GM21619 (cell line): ENCODE results near the gene CHST3.

Source experiments
- ATAC-seq: cut with Tn5 transposase; IDR thresholded peaks from one replicate; pipeline ENCODE4 v1.9.1; 2021; ENCODE audit not compliant: unreplicated experiment

The CHST3 gene

DNA sequence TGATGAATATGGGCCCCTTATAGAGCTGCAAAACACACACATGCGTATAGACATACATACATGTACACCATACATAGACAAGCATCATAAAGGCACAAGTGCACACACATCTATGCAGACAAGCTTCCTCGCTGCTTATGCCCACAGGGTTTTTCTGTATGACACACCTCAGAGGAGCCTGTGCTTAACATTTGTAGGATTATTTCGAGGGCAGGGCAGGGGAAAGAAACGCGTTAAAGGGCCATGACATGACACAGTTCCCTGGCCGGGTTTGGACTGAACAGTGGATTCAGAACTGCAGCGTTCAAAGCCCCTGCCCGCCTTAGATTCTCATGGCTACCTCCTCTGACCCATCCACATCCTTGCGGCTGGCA is 44.8 kb downstream of the CHST3 start:
- ATAC-seq: no peak

DNA sequence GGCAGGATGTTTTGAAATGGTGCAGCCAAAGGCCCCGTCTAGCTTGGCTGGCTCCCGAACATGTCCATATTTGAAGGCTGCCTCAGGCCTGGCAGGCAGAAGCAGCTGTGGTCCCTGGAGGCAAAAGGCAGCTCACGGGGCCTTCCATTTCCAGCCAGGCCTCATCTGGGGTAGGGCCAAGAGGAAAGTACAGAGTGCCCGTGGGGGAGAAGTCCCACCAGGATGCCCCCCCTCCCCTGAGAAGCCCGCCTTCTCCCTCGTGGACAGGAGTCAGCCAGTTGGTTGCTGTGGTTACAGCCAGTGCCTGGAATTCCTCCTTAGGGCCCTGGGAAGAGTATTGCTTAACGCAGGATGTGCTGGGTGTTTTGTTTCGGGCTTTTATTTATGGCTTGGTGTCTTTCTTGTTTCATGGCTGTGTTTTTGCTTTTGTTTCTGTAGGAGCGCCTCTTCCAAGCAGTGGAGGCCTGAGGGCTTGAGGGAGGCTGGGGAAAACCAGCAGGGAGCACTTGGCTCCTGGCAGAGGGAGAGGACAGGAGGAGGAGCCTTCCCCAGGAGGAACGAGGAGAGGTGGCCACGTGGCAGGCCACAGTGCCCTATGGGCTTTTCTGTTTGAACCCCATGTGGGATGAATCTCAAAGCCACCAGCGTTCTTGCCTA is 45.4 kb downstream of the CHST3 start:
- no peak for ATAC-seq

- ATAC-seq: no peak
These were observed 46.2 kb downstream of the CHST3 start for GRCh38 chr10:72010234-72010973.

- no peak for ATAC-seq
These were observed 46.8 kb downstream of the CHST3 start for GRCh38 chr10:72011016-72011415.

DNA sequence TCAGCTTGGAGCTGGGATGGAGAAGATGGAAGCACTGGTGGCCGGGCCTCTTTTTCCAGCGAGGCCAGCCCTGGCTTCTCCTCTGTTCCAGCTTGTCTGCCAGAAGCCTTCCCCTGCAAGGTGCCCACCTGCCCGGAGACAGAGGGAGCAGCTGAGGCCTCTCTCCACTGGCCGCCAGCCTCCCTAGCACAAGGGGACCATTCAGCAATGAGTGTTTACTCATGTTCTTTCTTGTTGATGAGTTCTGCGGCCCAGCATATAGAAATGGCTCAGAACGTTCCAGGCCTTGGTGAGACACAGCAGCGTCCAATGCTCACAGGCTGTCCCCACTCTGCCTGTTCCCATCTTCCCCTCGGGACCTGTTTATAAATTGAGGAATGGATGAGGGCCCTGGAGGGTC is 47.3 kb downstream of the CHST3 start:
- no peak for ATAC-seq

DNA sequence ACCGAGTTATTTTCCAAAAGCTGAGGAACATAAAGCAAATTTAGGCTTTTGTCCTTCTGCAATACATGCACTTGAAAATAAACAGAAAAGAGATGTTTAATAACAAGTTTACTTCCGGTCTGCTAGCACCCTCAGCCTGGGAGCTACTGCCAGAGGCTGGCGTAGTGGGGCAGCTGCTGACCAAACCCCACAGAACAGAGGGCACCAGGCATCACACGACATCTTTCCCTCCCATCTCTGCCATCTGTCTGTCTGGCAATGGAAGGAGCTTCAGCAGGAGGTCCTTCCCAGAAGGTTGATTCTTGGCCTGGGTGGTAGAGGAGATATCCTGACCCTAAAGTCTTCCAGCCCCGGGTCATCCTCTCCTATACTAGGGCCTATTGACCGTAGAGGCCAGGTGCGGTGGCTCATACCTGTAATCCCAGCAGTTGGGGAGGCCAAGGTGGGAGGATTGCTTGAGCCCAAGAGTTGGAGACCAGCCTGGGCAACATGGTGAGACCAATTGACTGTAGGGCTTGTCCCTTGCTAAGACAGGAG is 47.8 kb downstream of the CHST3 start:
- ATAC-seq: no peak

DNA sequence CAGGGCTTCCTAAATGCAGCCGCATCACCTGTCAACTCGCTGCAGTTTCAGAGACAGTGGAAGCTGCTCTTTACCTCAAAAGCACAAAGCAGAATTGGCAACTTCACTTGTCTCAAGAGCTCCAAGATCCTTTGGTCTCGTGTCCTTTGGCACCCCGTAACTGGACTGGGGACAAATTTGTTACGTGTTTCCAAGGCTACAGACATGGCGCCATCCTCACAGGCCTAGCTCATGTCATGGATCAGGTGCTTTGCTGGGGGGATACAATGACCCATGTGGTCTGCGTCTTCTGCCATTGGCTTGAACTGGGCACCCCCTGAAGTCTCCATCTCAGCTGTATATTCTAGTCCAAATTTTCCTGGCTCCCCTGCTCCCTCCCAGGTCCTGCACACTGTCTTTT is 48.6 kb downstream of the CHST3 start:
- ATAC-seq: no peak

- no peak for ATAC-seq
These were observed 49.2 kb downstream of the CHST3 start for GRCh38 chr10:72013202-72013945.

DNA sequence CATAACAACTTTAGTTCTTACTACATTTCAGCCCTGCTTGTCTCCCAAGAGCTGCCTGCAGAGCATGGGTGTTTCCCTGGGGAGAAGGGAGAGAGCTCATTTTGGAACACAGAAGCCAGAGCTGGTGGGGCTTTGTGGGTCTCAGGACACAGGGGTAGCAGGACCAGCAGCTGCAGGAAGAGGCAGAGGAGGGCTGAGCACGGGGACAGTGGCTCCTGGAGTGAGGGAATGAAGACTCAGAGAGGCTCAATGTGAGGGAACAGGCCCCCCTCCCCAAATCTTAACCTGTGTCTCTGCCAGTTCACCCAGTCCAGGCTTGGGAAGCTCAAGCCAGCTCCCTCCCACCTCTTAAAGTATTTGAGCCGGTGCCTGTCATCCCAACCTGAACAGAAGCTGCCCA is 50.0 kb downstream of the CHST3 start:
- ATAC-seq: no peak

- no peak for ATAC-seq
These were observed 50.7 kb downstream of the CHST3 start for GRCh38 chr10:72014785-72015480.

GRCh38 chr10:72015841-72016240 is 51.6 kb downstream of the CHST3 start:
- ATAC-seq: no peak

DNA sequence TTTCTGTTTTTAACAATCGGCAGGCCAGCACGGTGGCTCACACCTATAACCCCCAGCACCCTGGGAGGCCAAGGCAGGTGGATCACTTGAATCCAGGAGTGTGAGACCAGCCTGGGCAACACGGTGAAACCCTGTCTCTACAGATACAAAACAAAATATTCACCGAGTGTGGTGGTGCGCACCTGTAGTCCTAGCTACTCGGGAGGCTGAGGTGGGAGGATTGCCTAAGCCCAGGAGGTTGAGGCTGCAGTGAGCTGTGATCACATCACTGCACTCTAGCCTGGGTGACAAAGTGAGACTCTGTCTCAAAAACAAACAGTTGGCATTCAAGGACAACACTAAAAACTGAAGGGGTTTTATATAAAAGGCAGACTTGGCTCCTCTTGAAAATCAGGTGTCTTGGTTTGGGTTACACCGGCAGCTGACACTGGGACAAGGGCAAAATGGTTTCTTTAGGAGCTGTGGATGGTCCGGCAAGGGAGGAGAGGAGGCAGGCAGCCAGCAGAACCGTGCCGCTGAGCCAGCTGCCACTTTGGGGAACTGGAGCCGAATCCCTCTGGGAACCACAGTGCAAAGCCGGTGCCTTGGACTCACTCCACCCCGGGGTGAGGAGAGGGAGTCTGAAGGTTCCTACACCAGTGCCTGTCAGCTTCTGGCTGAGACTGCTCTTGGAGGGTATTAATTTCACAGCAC is 52.6 kb downstream of the CHST3 start:
- no peak for ATAC-seq

DNA sequence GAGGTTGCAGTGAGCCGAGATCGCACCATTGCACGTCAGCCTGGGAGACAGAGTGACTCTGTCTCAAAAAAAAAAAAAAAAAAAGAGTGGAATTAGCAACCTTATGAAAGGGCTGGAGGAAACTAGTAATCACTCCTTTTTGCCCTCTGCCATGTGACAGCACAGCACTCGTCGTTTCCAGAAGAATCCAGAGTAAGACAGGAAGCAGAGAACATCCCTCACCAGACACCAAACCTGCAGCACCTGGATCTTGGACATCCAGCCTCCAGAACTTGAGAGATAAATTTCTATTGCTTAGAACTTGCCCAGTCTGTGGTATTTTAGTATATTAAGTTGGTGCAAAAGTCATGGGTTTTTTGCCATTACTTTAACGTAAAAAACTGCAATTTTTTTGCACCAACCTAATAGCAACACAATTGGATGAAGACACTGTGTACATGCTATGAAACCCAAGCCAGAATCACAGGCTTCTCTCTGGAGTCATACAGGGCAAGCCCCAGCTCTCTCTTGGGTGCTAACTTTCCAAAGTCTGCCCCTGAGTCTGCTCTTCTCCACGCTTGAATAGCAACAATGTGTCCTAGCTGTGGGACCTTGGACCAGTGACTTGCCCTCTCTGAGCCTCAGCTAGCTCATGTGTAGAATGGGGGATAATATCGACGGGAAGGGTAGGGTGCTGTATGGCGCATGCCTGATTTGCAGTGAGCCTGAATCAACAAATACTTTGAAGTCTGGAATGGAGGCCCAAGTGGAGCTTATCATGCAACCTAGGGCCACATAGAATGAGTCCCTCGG is 55.1 kb downstream of the CHST3 start:
- no peak for ATAC-seq

DNA sequence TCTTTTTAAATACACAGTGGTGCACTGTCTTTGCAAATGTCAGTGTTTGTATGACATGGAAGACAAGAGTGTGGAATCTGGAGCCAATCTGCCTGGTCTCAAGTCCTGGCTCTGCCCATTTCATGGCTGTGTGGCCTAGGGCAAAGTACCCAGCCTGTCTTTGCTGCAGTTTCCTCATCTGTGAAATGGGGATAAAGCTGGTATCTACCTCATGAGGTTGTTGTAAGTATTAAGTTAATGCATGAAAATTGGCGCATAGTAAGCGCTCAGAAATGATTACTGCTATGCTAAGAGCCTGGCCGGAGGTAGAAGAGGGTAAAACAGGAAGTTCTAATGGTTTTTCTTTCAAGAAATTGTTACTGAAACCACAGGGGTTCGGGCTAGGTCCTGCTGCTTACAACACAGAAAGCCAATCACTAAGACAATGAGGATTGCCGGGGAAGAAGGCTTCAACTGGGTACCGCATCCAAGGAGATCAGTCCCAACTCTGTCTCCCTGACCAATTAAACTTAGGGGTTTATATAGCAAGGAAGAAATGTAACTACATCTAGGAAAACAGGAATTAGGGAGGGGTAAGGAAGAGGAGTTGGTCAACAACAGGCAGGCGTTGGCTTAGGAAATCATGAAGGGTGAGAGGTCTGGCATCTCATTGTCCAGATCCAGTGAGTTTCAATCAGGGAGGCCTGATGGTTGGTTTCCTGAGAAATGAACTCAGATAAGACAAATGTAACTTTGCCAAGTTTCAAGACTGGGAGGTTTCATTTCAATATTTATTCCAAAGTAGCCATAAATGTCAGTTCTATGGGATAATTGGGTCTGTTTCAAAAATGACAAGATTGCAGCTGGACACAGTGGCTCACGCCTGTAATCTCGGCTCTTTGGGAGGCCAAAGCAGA is 57.0 kb downstream of the CHST3 start:
- no peak for ATAC-seq

DNA sequence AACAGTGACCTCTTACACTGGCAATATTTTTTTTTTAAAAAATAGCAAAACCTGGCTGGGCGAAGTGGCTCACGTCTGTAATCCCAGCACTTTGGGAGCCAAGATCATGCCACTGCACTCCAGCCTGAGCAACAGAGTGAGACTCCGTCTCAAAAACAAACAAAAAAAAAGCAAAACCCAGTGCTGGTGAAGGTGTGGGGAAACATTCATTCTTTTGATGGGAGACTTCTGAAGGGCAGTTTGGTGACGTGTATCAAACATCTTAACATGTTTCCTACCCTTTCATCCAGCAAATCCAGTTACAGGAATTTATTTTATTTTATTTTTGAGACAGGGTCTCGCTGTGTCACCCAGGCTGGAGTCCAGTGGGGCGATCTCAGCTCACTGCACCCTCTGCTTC is 58.0 kb downstream of the CHST3 start:
- no peak for ATAC-seq

DNA sequence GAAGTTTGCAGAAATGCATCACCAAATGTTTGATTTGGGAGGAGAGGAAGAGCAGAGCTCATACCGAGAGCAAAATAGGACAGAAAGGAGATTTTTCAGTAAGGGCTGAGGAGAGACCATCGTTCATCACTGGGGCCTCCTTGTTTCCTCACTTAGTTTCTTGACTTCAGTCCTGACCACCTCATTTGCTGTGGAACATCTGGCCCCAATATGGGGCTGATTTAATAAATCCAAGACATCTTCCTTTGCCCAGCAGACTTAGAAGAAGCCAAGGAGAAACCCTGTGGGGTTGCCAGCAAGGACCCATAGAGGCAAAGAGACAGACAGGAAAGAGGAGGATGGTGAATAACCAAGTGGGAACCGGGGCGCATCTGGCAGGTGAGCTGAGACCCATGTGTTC is 60.4 kb downstream of the CHST3 start:
- no peak for ATAC-seq

DNA sequence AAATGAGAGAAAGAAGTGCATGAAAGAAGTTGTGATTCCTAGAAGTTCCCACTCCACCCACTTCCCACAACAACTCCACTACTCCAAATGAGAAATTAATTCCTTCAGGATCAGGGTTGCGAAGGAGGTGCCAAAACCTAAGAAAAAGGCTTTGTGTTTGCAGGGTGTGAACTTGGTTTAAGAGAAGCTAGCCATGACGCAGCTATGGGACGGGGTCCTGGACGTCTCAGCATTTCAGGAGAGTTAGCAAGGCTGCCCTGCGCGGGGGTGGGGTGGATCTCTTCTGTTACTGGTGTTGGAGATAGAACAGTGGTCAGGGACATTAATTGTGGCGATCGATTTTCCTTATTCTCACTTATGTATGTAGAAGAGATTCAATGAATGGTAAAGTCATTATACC is 61.2 kb downstream of the CHST3 start:
- no peak for ATAC-seq

DNA sequence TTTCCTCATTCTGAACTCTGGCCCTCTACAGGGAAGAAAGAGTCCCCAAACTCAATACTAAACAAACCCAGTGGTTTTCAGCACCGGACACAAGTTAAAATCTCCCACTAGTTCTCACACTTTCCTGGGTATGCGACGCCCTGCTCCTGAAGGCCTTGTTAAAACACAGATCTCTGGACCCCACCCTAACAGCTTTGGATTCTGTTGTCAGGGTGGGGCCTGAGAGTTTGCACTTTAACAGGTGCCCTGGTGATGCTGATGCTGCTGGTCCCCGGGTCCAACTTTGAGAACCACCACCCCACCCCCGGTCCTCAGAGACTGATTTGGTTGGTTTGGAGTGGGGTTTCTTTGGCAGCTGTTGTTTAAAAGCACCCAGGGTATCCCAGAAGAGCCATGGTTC is 61.6 kb downstream of the CHST3 start:
- ATAC-seq: no peak
